A673 (cell line): Measurements from ENCODE around the gene DHRS9. TPM values are rescaled to one million over a fixed set of nuclear protein-coding genes. Genes with fewer than 3 reads are reported as not detected.

Source experiments
- BruUV-seq: library from RNA; stranded (reverse); fragments of 400-500 nt; replicated peaks from 2 replicates; lab custom pipeline; 2021; lab: Mats Ljungman, UMichigan
- CTCF ChIA-PET: fragments of 300-600 bp; sonication (Branson Sonifier 250); formaldehyde crosslinking; loops from one replicate; lab custom pipeline; 2022; ENCODE audit warnings: antibody characterized with exemption; lab: Charles Lee
- POLR2A ChIA-PET: fragments of 300-600 bp; sonication (Branson Sonifier 250); formaldehyde crosslinking; loops from one replicate; lab custom pipeline; 2022; ENCODE audit warnings: antibody characterized with exemption; ENCODE audit not compliant: low non-redundant PET; lab: Charles Lee
- DNase-seq: peaks from one replicate; pipeline ENCODE4 v3.0.0-alpha.2; 2015; ENCODE audit warnings: low spot score
- H3K27ac ChIP-seq: fragments of 200-600 bp; sonication (generic); 2 replicates; pipeline ENCODE4 v1.5.1; 2016; ENCODE audit warnings: mixed run types, low read depth, mild to moderate bottlenecking, mixed read lengths, antibody characterized with exemption, low read length; ENCODE audit not compliant: poor library complexity, severe bottlenecking
- H3K27me3 ChIP-seq: fragments of 200-600 bp; sonication (generic); replicated peaks from 2 replicates; pipeline ENCODE4 v1.6.1; 2017; ENCODE audit warnings: mixed run types, low read depth, mild to moderate bottlenecking, mixed read lengths, antibody characterized with exemption, low read length; ENCODE audit not compliant: insufficient read depth, poor library complexity
- H3K36me3 ChIP-seq: fragments of 200-600 bp; sonication (generic); 2 replicates; pipeline ENCODE4 v1.6.1; 2016; ENCODE audit warnings: mixed run types, mild to moderate bottlenecking, mixed read lengths, antibody characterized with exemption, low read length; ENCODE audit not compliant: insufficient read depth, poor library complexity, severe bottlenecking
- H3K4me1 ChIP-seq: fragments of 200-600 bp; sonication (generic); 2 replicates; pipeline ENCODE4 v1.6.1; 2017; ENCODE audit warnings: mixed run types, mild to moderate bottlenecking, mixed read lengths, antibody characterized with exemption, low read length; ENCODE audit not compliant: insufficient read depth, poor library complexity, severe bottlenecking
- H3K4me3 ChIP-seq: fragments of 200-600 bp; sonication (generic); 2 replicates; pipeline ENCODE4 v1.5.1; 2016; ENCODE audit warnings: low read depth, mixed run types, mild to moderate bottlenecking, mixed read lengths, low read length; ENCODE audit not compliant: poor library complexity, severe bottlenecking
- H3K9me3 ChIP-seq: fragments of 200-600 bp; sonication (generic); 2 replicates; pipeline ENCODE4 v1.6.1; 2016; ENCODE audit warnings: mixed run types, low read depth, mild to moderate bottlenecking, mixed read lengths, antibody characterized with exemption, low read length; ENCODE audit not compliant: poor library complexity, severe bottlenecking
- EZH2 ChIP-seq: fragments of 200-600 bp; sonication (generic); IDR thresholded peaks from 2 replicates; pipeline ENCODE4 v1.6.1; 2017; ENCODE audit warnings: borderline replicate concordance, low read depth, mild to moderate bottlenecking, mixed read lengths, antibody characterized with exemption, low read length; ENCODE audit not compliant: poor library complexity, severe bottlenecking
- intact Hi-C: fragments of 100-400 bp; cut with micrococcal nuclease; formaldehyde crosslinking; loops from one replicate; pipeline ENCODE4 v1.10.0; 2022; ENCODE audit not compliant: unreplicated experiment
- total RNA-seq: library from RNA; stranded (reverse); gene quantifications from 2 replicates; pipeline ENCODE4 v1.2.3, GENCODE V29; 2021
- TF ChIP-seq, protein P1 (sequence below): fragments of 300-800, 200-600 bp; sonication (generic); conservative IDR thresholded peaks from 2 replicates; pipeline ENCODE4 v1.5.1; 2017; ENCODE audit warnings: low read depth, mild to moderate bottlenecking, antibody characterized with exemption, low read length, moderate library complexity, mixed read lengths

The DHRS9 gene
- total RNA-seq, 1 experiment from 2014 or later: not detected

DNA sequence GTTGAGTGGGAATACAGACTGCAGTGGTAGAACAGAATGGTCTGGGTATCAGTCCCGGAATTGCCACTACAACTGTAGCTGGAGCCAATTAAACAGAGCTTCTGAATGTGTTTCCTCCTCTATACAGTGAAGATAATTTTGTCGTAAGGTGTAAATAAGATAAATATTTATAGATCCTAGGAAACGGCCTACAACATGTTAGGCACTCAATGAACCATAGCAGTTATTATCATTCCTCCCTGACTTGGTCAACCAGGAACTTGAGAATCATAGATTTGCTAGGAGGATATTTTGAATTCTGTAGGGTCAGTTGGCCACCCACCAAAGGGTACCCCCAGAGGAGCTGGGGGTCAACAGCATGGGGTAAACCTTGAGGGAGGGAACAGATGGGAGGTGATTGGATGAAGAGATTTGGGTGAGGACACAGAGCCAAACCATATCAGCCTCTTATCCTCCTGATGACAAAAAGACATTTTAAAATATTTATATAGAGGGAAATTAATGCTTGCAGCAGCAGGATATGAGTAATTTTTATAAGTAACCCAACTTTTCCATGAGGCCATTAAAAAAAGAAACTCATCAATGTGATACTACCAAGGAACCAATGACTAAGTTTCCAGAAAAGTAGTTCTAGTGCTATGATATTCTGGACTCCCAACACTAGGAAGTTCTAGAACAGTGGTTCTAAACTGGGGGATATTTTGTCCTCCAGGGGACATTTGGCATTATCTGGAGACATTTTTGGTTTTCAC, 4.0 kb downstream of the DHRS9 start:
- no peak for DNase-seq
- H3K9me3 ChIP-seq: no peaks in the 10 kb centered on the region
- intact Hi-C loops: no loop called here
- no peaks in the 10 kb centered on the region for H3K36me3 ChIP-seq
- H3K27me3 ChIP-seq: peaks cover 14% of the 10 kb centered on the region
- ChIA-PET CTCF (no interaction called here), POLR2A (no interaction called here)
- no peak overlapping the region for H3K4me3 ChIP-seq
- H3K4me1 ChIP-seq: no peaks in the 10 kb centered on the region
- H3K27ac ChIP-seq: no peak overlapping the region
- no TSS peak for BruUV-seq
- TF ChIP-seq, protein P1, sequence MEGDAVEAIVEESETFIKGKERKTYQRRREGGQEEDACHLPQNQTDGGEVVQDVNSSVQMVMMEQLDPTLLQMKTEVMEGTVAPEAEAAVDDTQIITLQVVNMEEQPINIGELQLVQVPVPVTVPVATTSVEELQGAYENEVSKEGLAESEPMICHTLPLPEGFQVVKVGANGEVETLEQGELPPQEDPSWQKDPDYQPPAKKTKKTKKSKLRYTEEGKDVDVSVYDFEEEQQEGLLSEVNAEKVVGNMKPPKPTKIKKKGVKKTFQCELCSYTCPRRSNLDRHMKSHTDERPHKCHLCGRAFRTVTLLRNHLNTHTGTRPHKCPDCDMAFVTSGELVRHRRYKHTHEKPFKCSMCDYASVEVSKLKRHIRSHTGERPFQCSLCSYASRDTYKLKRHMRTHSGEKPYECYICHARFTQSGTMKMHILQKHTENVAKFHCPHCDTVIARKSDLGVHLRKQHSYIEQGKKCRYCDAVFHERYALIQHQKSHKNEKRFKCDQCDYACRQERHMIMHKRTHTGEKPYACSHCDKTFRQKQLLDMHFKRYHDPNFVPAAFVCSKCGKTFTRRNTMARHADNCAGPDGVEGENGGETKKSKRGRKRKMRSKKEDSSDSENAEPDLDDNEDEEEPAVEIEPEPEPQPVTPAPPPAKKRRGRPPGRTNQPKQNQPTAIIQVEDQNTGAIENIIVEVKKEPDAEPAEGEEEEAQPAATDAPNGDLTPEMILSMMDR: no peak
- no peak for TF ChIP-seq EZH2

- CTCF ChIA-PET: no interaction called here
- intact Hi-C loops: no loop called here
- no TSS peak for BruUV-seq
- Histone ChIP-seq H3K4me1 (no peaks in the 10 kb centered on the region), H3K4me3 (no peak overlapping the region), H3K36me3 (no peaks in the 10 kb centered on the region), H3K27ac (no peak overlapping the region), H3K9me3 (no peaks in the 10 kb centered on the region), H3K27me3 (peaks cover 15% of the 10 kb centered on the region)
- POLR2A ChIA-PET: no interaction called here
- no peak for DNase-seq
- no peak for TF ChIP-seq EZH2
- TF ChIP-seq, protein P1: no peak
These were observed 4.8 kb downstream of the DHRS9 start for GRCh38 chr2:169073963-169074751.

GRCh38 chr2:169077674-169078240, 8.4 kb downstream of the DHRS9 start:
- H3K36me3 ChIP-seq: no peaks in the 10 kb centered on the region
- ChIA-PET CTCF (no interaction called here), POLR2A (no interaction called here)
- no TSS peak for BruUV-seq
- no peaks in the 10 kb centered on the region for H3K4me1 ChIP-seq
- intact Hi-C loops: no loop called here
- H3K27me3 ChIP-seq: peaks cover 5% of the 10 kb centered on the region
- no peak for TF ChIP-seq EZH2
- TF ChIP-seq, protein P1: no peak
- H3K4me3 ChIP-seq: no peak overlapping the region
- H3K9me3 ChIP-seq: no peaks in the 10 kb centered on the region
- DNase-seq: no peak
- H3K27ac ChIP-seq: no peak overlapping the region
